GM12878 (cell line): ENCODE measurements around the gene ZACN.

ENCODE experiments used
- BCL11A ChIP-seq: IDR thresholded peaks from 2 replicates; pipeline ENCODE4 v1.6.1; 2011; ENCODE audit warnings: low read depth, low read length
- CREB1 ChIP-seq: IDR thresholded peaks from 2 replicates; pipeline ENCODE4 v1.6.1; 2012; ENCODE audit warnings: low read depth, mild to moderate bottlenecking, inconsistent platforms
- LARP7 ChIP-seq: fragments of 450-650 bp; IDR thresholded peaks from 2 replicates; pipeline ENCODE4 v1.6.1; 2017; ENCODE audit warnings: mild to moderate bottlenecking
- RCOR1 ChIP-seq: conservative IDR thresholded peaks from 2 replicates; pipeline ENCODE4 v1.6.1; 2012; ENCODE audit warnings: low read depth, low read length, improper control_type of control experiment
- ZNF24 ChIP-seq: fragments of 450-650 bp; IDR thresholded peaks from 2 replicates; pipeline ENCODE4 v1.6.1; 2017; ENCODE audit warnings: antibody characterized with exemption, mild to moderate bottlenecking

DNA sequence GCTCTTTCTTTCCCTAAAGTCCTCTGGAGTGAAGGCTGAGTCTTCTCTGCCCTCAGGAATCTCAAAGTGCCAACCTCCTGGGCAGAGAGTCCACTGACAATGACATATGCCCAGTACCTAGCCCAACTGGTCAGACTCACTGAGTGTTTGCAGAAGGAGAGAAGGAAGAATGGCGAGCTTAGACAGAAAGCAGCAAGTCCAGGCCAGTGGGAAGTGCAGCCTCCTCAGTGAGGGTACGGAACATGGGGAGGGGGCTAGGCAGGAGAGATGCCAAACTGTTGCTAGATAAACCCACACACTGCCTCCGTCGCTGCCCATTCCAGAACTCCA lies 23.9 kb downstream of the ZACN start:
- TF ChIP-seq CREB1 (no peak), LARP7 (no peak), RCOR1 (no peak), ZNF24 (no peak), BCL11A (no peak)
